Keratinocyte (primary cell): ENCODE data around the gene MAD1L1.

Source experiments
- EZH2 ChIP-seq: IDR thresholded peaks from one replicate; pipeline ENCODE4 v1.6.1; 2012; ENCODE audit warnings: inconsistent platforms, mild to moderate bottlenecking, low read length, moderate library complexity
- TF ChIP-seq, protein P1 (sequence below), 3 experiments: IDR thresholded peaks in 1 of 3; conservative IDR thresholded peaks in 1 of 3; optimal IDR thresholded peaks in 1 of 3; 2 replicates in 2 of 3; 3 replicates in 1 of 3; pipeline versions ENCODE3 to v1.5.1; 2011; ENCODE audit warnings: low read length in 3 of 3, mild to moderate bottlenecking in 3 of 3, moderate library complexity in 2 of 3, control low read depth in 1 of 3, inconsistent platforms in 1 of 3; ENCODE audit not compliant: insufficient read depth in 2 of 3; ENCODE audit errors: extremely low read depth in 1 of 3

DNA sequence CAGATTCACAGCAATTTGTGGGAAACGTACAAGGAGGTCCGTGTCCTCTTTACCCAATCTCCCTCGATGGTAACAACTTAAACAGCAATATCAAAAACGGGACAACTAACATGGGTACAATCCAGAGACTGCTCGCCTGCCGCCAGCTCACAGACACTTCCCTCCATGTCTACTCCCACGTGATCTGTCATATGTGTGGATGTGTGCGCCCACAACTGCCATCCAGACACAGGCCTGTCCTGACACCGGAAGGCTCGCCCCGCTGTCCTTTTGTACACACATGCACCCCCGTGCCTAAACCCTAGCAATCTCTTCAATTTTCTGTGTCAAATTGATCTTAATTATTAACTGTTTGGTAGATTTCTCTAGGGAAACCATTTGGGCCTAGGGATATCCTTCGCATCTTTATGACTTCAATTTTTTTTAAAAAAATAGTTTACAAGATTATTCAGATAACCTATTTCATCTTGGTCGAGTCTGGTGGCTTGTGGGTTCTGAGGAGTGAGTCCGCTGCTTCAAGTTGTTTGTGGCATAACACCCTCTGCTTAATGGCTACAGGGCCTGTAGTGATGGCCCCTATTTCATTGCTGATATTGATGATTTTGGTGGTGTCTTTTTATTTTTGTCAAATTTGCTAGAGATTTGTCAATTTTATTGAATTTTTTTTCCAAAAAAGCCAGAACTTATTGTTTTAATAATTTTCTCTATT lies 260.6 kb downstream of the MAD1L1 start:
- TF ChIP-seq, protein P1, sequence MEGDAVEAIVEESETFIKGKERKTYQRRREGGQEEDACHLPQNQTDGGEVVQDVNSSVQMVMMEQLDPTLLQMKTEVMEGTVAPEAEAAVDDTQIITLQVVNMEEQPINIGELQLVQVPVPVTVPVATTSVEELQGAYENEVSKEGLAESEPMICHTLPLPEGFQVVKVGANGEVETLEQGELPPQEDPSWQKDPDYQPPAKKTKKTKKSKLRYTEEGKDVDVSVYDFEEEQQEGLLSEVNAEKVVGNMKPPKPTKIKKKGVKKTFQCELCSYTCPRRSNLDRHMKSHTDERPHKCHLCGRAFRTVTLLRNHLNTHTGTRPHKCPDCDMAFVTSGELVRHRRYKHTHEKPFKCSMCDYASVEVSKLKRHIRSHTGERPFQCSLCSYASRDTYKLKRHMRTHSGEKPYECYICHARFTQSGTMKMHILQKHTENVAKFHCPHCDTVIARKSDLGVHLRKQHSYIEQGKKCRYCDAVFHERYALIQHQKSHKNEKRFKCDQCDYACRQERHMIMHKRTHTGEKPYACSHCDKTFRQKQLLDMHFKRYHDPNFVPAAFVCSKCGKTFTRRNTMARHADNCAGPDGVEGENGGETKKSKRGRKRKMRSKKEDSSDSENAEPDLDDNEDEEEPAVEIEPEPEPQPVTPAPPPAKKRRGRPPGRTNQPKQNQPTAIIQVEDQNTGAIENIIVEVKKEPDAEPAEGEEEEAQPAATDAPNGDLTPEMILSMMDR (optimal IDR thresholded peaks at IDR 0.05 in 1 of 3, IDR thresholded peaks at IDR 0.05 in 1 of 3, conservative IDR thresholded peaks at IDR 0.05 in 1 of 3; ENCODE audit: extremely low read depth in 1 of 3, insufficient read depth in 2 of 3, low read length in 3 of 3), result no peak
- no peak for TF ChIP-seq EZH2
